ENCODE measurements around the gene ZCCHC4. TPM values are rescaled to one million over a fixed set of nuclear protein-coding genes. Genes with fewer than 3 reads are reported as not detected.

ZCCHC4 gene
- polyA plus RNA-seq, 2 of the 4 experiments (the other 2 are of a cell fraction) = 5.2 to 10.2 TPM

- no peak for TF ChIP-seq PBX3 (IDR thresholded peaks at IDR 0.05)
- no peak for TF ChIP-seq FOXS1 (CRISPR knock-in tag; IDR thresholded peaks at IDR 0.05)
Observed at GRCh38 chr4:25343671-25344070, 31.1 kb downstream of the ZCCHC4 start (continued).

GRCh38 chr4:25345744-25346143, 33.2 kb downstream of the ZCCHC4 start:
- FAIRE-seq (no peak), DNase-seq (ENCODE audit: low read depth in 1 of 2, low spot score in 1 of 2) (no peak), ATAC-seq (no peak)
- CTCF ChIA-PET = interaction anchor here (0.7 kb wide), 1 partner anchor 15 kb away, joined by 3 read pairs; no protein-coding TSS in a partner anchor
- 67% methylated on average over 5 of the region's 5 CpGs for WGBS (ENCODE audit: missing lambda C conversion rate)
- Histone ChIP-seq H3K4me2 (no peak overlapping the region), H3K27ac (no peak overlapping the region), H3K4me3 (no peak overlapping the region), H3K4me1 (no peaks in the 10 kb centered on the region), H3K9me3 (no peaks in the 10 kb centered on the region)
- TF ChIP-seq ZC3H11A (IDR thresholded peaks at IDR 0.05) (no peak), RCOR1 (IDR thresholded peaks at IDR 0.05; ENCODE audit: low read depth, low read length) (no peak), KDM5A (IDR thresholded peaks at IDR 0.05) (no peak), ZFP36 (IDR thresholded peaks at IDR 0.05; ENCODE audit: borderline replicate concordance, partially characterized antibody) (no peak), ZSCAN20 (CRISPR knock-in tag; IDR thresholded peaks at IDR 0.05) (no peak), RNF2 (IDR thresholded peaks at IDR 0.05; ENCODE audit: borderline replicate concordance, low read depth) (no peak)
- POLR2A ChIA-PET = no interaction called here

GRCh38 chr4:25346913-25347312, 34.3 kb downstream of the ZCCHC4 start:
- no peak overlapping the region for H3K4me3 ChIP-seq
- FAIRE-seq (no peak), DNase-seq (ENCODE audit: low read depth in 1 of 2, low spot score in 1 of 2) (no peak), ATAC-seq (no peak)
- CTCF ChIA-PET = interaction anchor here (1.3 kb wide), 1 partner anchor 20 kb away, joined by 3 read pairs; no protein-coding TSS in a partner anchor
- WGBS (ENCODE audit: missing lambda C conversion rate) = 89% methylated on average over 3 of the region's 3 CpGs
- H3K4me2 ChIP-seq = no peak overlapping the region
- 0 out of 3 replicates have a peak, but pooled peaks cover 3% of the 10 kb centered on the region for H3K4me1 ChIP-seq
- POLR2A ChIA-PET = no interaction called here
- H3K27ac ChIP-seq = no peak overlapping the region
- TF ChIP-seq FOSB (CRISPR knock-in tag; IDR thresholded peaks at IDR 0.05) (no peak), HDAC2 (IDR thresholded peaks at IDR 0.05) (no peak), NR3C1 (IDR thresholded peaks at IDR 0.05) (no peak), KDM5A (IDR thresholded peaks at IDR 0.05) (no peak), TP53 (CRISPR knock-in tag; IDR thresholded peaks at IDR 0.05) (no peak), EHF (CRISPR knock-in tag; IDR thresholded peaks at IDR 0.05) (no peak), CBX8 (IDR thresholded peaks at IDR 0.05) (no peak), ELK1 (IDR thresholded peaks at IDR 0.05; ENCODE audit: low read depth, low read length) (no peak), FOSL2 (IDR thresholded peaks at IDR 0.05) (no peak), FOSL2 (CRISPR knock-in tag; IDR thresholded peaks at IDR 0.05) (no peak), JUNB (IDR thresholded peaks at IDR 0.05) (no peak), RAD21 (conservative IDR thresholded peaks at IDR 0.05 in 1 of 2, IDR thresholded peaks at IDR 0.05 in 1 of 2) (no peak), E2F6 (IDR thresholded peaks at IDR 0.05; ENCODE audit: borderline replicate concordance, low read depth) (no peak), HOXB5 (CRISPR knock-in tag; IDR thresholded peaks at IDR 0.05) (no peak), CBX2 (IDR thresholded peaks at IDR 0.05; ENCODE audit: borderline replicate concordance, low read depth) (no peak), CEBPB (IDR thresholded peaks at IDR 0.05) (no peak)
- H3K9me3 ChIP-seq = no peaks in the 10 kb centered on the region
